ENCODE data around the gene PANX1. TPM values are rescaled to one million over a fixed set of nuclear protein-coding genes. Genes with fewer than 3 reads are reported as not detected.

Gene PANX1
- polyA plus RNA-seq, 1 of the 3 experiments (the other 2 are of a cell fraction): 11.1 TPM

DNA sequence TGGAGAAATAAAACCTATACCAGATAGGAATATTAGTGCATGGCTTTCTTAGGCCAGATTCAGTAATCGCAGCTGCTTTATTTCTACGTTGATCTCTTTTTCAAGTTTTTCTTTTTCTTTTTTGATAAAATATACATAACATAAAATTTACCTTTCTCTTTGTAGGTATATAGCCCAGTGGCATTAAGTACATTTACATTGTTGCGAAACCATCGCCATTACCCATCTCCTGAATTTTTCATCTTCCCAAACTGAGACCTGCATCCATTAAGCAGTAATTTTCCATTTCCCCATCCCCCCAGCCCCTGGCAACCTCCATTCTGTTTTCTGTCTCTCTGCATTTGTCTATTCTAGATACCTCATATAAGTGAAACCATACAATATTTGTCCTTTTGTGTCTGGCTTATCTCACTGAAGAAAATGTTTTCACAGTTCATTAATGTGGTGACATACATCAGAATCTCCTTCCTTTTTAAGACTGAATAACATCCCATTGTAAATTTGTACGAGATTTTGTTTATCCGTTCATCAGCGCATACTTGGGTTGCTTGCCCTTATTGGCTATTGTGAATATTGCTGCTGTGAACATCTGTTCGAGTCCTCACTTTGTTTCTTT, 41.4 kb downstream of the PANX1 start:
- H3K9me3 ChIP-seq: no peaks in the 10 kb centered on the region
- TF ChIP-seq FOXJ3 (CRISPR knock-in tag; IDR thresholded peaks at IDR 0.05): no peak
- TF ChIP-seq, protein P1, sequence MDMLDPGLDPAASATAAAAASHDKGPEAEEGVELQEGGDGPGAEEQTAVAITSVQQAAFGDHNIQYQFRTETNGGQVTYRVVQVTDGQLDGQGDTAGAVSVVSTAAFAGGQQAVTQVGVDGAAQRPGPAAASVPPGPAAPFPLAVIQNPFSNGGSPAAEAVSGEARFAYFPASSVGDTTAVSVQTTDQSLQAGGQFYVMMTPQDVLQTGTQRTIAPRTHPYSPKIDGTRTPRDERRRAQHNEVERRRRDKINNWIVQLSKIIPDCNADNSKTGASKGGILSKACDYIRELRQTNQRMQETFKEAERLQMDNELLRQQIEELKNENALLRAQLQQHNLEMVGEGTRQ (IDR thresholded peaks at IDR 0.05; ENCODE audit: borderline replicate concordance, low read depth, low read length): no peak
- no peak for TF ChIP-seq GABPA (IDR thresholded peaks at IDR 0.05; ENCODE audit: low read depth)
- no peak for TF ChIP-seq GATA2 (CRISPR knock-in tag; IDR thresholded peaks at IDR 0.05)
- DNase-seq: no peak
- H3K9me2 ChIP-seq: no peaks in the 10 kb centered on the region
- H3K27ac ChIP-seq (ENCODE audit: low read depth in 2 of 2, low read length in 1 of 2): no peak overlapping the region
- peaks cover 2% of the 10 kb centered on the region for H3F3A ChIP-seq (replicated peaks; ENCODE audit: insufficient read depth)
- H3K4me2 ChIP-seq: no peak overlapping the region
- no peak overlapping the region for H3K9ac ChIP-seq
- no peaks in the 10 kb centered on the region for H3K36me3 ChIP-seq (replicated peaks in 1 of 2; ENCODE audit: control insufficient read depth in 1 of 2, insufficient read depth in 2 of 2, low read length in 1 of 2)
- CTCF ChIA-PET: interaction anchor here (0.6 to 1.1 kb wide), 4 partner anchors 12 to 281 kb away, joined by 3 to 4 read pairs (median 3); no protein-coding TSS in a partner anchor
- H3K4me3 ChIP-seq (ENCODE audit: low read depth in 2 of 2, low read length in 1 of 2): no peak overlapping the region
- H2AFZ ChIP-seq (ENCODE audit: low read depth): no peak overlapping the region
- POLR2A ChIA-PET: no interaction called here
- WGBS (ENCODE audit: low lambda C conversion rate): 91% methylated on average over 8 of the region's 8 CpGs
- H3K4me1 ChIP-seq (ENCODE audit: control insufficient read depth in 1 of 2, insufficient read depth in 2 of 2, low read depth in 1 of 2, low read length in 1 of 2): peaks cover 1 to 12% of the 10 kb centered on the region in 2 experiments; a peak in 1 of 4 replicates
- peaks cover 52% of the 10 kb centered on the region for H4K20me1 ChIP-seq (ENCODE audit: insufficient read depth)
- H3K79me2 ChIP-seq (ENCODE audit: insufficient read depth): peaks cover 91% of the 10 kb centered on the region
- H3K27me3 ChIP-seq (ENCODE audit: insufficient read depth): no peaks in the 10 kb centered on the region

- Histone ChIP-seq H3K9me3 (no peaks in the 10 kb centered on the region), H3K79me2 (ENCODE audit: insufficient read depth) (peaks cover 90% of the 10 kb centered on the region), H3K9ac (no peak overlapping the region), H2AFZ (ENCODE audit: low read depth) (no peak overlapping the region), H4K20me1 (ENCODE audit: insufficient read depth) (peaks cover 55% of the 10 kb centered on the region), H3F3A (replicated peaks; ENCODE audit: insufficient read depth) (peaks cover 3% of the 10 kb centered on the region), H3K9me2 (no peaks in the 10 kb centered on the region), H3K36me3 (replicated peaks in 1 of 2; ENCODE audit: control insufficient read depth in 1 of 2, insufficient read depth in 2 of 2, low read length in 1 of 2) (no peaks in the 10 kb centered on the region), H3K27ac (ENCODE audit: low read depth in 2 of 2, low read length in 1 of 2) (no peak overlapping the region), H3K4me1 (ENCODE audit: control insufficient read depth in 1 of 2, insufficient read depth in 2 of 2, low read depth in 1 of 2, low read length in 1 of 2) (peaks cover 4 to 12% of the 10 kb centered on the region in 2 experiments; a peak in 1 of 4 replicates), H3K4me2 (no peak overlapping the region), H3K27me3 (ENCODE audit: insufficient read depth) (no peaks in the 10 kb centered on the region), H3K4me3 (ENCODE audit: low read depth in 2 of 2, low read length in 1 of 2) (no peak overlapping the region)
- DNase-seq: no peak
- ChIA-PET POLR2A (no interaction called here), CTCF (interaction anchor here (0.6 to 1.2 kb wide), 4 partner anchors 12 to 249 kb away, joined by 3 to 4 read pairs (median 3); no protein-coding TSS in a partner anchor)
- no peak for TF ChIP-seq RCOR1 (IDR thresholded peaks at IDR 0.05; ENCODE audit: low read length)
- no peak for TF ChIP-seq JUND (IDR thresholded peaks at IDR 0.05)
- TF ChIP-seq EP300 (IDR thresholded peaks at IDR 0.05; ENCODE audit: borderline replicate concordance in 1 of 2, low read depth in 1 of 2, low read length in 1 of 2): no peak
- no peak for TF ChIP-seq TAF1 (IDR thresholded peaks at IDR 0.05; ENCODE audit: borderline replicate concordance, low read depth, low read length)
- no peak for TF ChIP-seq TEAD4 (IDR thresholded peaks at IDR 0.05; ENCODE audit: borderline replicate concordance, insufficient read depth)
- no peak for TF ChIP-seq RXRA (IDR thresholded peaks at IDR 0.05; ENCODE audit: borderline replicate concordance, low read depth)
- TF ChIP-seq, protein P2, sequence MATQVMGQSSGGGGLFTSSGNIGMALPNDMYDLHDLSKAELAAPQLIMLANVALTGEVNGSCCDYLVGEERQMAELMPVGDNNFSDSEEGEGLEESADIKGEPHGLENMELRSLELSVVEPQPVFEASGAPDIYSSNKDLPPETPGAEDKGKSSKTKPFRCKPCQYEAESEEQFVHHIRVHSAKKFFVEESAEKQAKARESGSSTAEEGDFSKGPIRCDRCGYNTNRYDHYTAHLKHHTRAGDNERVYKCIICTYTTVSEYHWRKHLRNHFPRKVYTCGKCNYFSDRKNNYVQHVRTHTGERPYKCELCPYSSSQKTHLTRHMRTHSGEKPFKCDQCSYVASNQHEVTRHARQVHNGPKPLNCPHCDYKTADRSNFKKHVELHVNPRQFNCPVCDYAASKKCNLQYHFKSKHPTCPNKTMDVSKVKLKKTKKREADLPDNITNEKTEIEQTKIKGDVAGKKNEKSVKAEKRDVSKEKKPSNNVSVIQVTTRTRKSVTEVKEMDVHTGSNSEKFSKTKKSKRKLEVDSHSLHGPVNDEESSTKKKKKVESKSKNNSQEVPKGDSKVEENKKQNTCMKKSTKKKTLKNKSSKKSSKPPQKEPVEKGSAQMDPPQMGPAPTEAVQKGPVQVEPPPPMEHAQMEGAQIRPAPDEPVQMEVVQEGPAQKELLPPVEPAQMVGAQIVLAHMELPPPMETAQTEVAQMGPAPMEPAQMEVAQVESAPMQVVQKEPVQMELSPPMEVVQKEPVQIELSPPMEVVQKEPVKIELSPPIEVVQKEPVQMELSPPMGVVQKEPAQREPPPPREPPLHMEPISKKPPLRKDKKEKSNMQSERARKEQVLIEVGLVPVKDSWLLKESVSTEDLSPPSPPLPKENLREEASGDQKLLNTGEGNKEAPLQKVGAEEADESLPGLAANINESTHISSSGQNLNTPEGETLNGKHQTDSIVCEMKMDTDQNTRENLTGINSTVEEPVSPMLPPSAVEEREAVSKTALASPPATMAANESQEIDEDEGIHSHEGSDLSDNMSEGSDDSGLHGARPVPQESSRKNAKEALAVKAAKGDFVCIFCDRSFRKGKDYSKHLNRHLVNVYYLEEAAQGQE (IDR thresholded peaks at IDR 0.05; ENCODE audit: low read depth, low read length): no peak
- TF ChIP-seq EZH2phosphoT487 (IDR thresholded peaks at IDR 0.05; ENCODE audit: borderline replicate concordance, low read depth): no peak
- TF ChIP-seq, protein P3, sequence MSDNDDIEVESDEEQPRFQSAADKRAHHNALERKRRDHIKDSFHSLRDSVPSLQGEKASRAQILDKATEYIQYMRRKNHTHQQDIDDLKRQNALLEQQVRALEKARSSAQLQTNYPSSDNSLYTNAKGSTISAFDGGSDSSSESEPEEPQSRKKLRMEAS (IDR thresholded peaks at IDR 0.05; ENCODE audit: low read depth): no peak
Measured at GRCh38 chr11:94170953-94171352, 42.3 kb downstream of the PANX1 start.
